Suppressor macrophage treated with lipopolysaccharide for 4 hours (primary cell): ENCODE measurements around the gene ANKH.
"Not testable (repeated sequence)": the region's sequence is repeated elsewhere in the genome, so short reads cannot be mapped to it uniquely, and the experiment has no call there.

Experiments used
- DNase-seq: peaks from one replicate; pipeline ENCODE4 v3.0.0-alpha.2; 2020

ANKH gene

GRCh38 chr5:14871214-14872069 is at the start of gene ANKH:
ANKH (minus strand) TSS chr5:14871778; CDS start chr5:14871447, 331 bp downstream.
- DNase-seq: peak; percentile 88

- no peak for DNase-seq
Observed at GRCh38 chr5:14920121-14920520, 48.5 kb upstream of the ANKH start.

- DNase-seq: not testable (repeated sequence)
Observed at GRCh38 chr5:14919106-14919505, 47.5 kb upstream of the ANKH start.

- DNase-seq: no peak
Observed at GRCh38 chr5:14917719-14918118, 46.1 kb upstream of the ANKH start.

GRCh38 chr5:14915291-14915952 is 43.8 kb upstream of the ANKH start:
- DNase-seq: no peak

GRCh38 chr5:14914623-14915260 is 43.2 kb upstream of the ANKH start:
- no peak for DNase-seq

GRCh38 chr5:14914193-14914592 is 42.6 kb upstream of the ANKH start:
- DNase-seq: no peak

GRCh38 chr5:14913096-14913495 is 41.5 kb upstream of the ANKH start:
- no peak for DNase-seq

GRCh38 chr5:14912206-14912605 is 40.6 kb upstream of the ANKH start:
- no peak for DNase-seq

- no peak for DNase-seq
Observed at GRCh38 chr5:14909369-14909768, 37.8 kb upstream of the ANKH start.

- DNase-seq: no peak
Observed at GRCh38 chr5:14908172-14908571, 36.6 kb upstream of the ANKH start.

GRCh38 chr5:14906628-14907027 is 35.0 kb upstream of the ANKH start:
- no peak for DNase-seq

- DNase-seq: no peak
Observed at GRCh38 chr5:14902826-14903560, 31.4 kb upstream of the ANKH start.

- peak; percentile 3 for DNase-seq
Observed at GRCh38 chr5:14901462-14902051, 30.0 kb upstream of the ANKH start.

- peak; percentile 65 for DNase-seq
Observed at GRCh38 chr5:14900693-14901461, 29.3 kb upstream of the ANKH start.

- no peak for DNase-seq
Observed at GRCh38 chr5:14896131-14896530, 24.6 kb upstream of the ANKH start.

- DNase-seq: no peak
Observed at GRCh38 chr5:14895301-14895700, 23.7 kb upstream of the ANKH start.

- DNase-seq: no peak
Observed at GRCh38 chr5:14894748-14895147, 23.2 kb upstream of the ANKH start.

GRCh38 chr5:14893381-14893780 is 21.8 kb upstream of the ANKH start:
- no peak for DNase-seq

GRCh38 chr5:14890846-14891245 is 19.3 kb upstream of the ANKH start:
- peak; percentile 59 for DNase-seq

- no peak for DNase-seq
Observed at GRCh38 chr5:14884062-14884612, 12.6 kb upstream of the ANKH start.
